Gastroesophageal sphincter (tissue), 3 donors: Measurements from ENCODE around the gene BCL6.

Experiments
- CTCF ChIP-seq, 4 experiments: fragments of 200-600 bp in 2 of 4; fragments of 450-650 bp in 2 of 4; sonication (generic) in 1 of 4; IDR thresholded peaks; one replicate each; pipeline ENCODE4 v1.5.1; 2017 to 2019; ENCODE audit warnings: antibody characterized with exemption in 4 of 4, mild to moderate bottlenecking in 2 of 4, moderate library complexity in 2 of 4
- POLR2A ChIP-seq, 2 donors: fragments of 450-650 bp; IDR thresholded peaks; one replicate each; pipeline ENCODE4 v1.6.1; 2017; ENCODE audit warnings: antibody characterized with exemption in 2 of 2, mild to moderate bottlenecking in 2 of 2, moderate library complexity in 1 of 2

- TF ChIP-seq POLR2A (IDR thresholded peaks at IDR 0.05) (no peak), CTCF (IDR thresholded peaks at IDR 0.05) (no peak)
These were observed 5.3 kb upstream of the BCL6 start for GRCh38 chr3:187750513-187751123.
